KMS-11 (cell line): Measurements from ENCODE around the gene ATG13.

Experiments used
- H2AFZ ChIP-seq: fragments of 200-600 bp; sonication (generic); 2 replicates; pipeline ENCODE4 v1.6.1; 2016; ENCODE audit warnings: antibody characterized with exemption, mixed run types, low read depth
- H3K27ac ChIP-seq: fragments of 200-600 bp; sonication (generic); 2 replicates; pipeline ENCODE4 v1.6.1; 2016; ENCODE audit warnings: mild to moderate bottlenecking, mixed run types
- H3K27me3 ChIP-seq: fragments of 200-600 bp; sonication (generic); 2 replicates; pipeline ENCODE4 v1.6.1; 2017; ENCODE audit warnings: mild to moderate bottlenecking, low read depth, mixed run types, moderate library complexity; ENCODE audit not compliant: insufficient read depth
- H3K36me3 ChIP-seq: fragments of 200-600 bp; sonication (generic); 2 replicates; pipeline ENCODE4 v1.6.1; 2017; ENCODE audit warnings: mild to moderate bottlenecking, mixed run types; ENCODE audit not compliant: insufficient read depth
- H3K4me1 ChIP-seq: fragments of 200-600 bp; sonication (generic); 2 replicates; pipeline ENCODE4 v1.6.1; 2016; ENCODE audit warnings: mild to moderate bottlenecking, low read depth, mixed run types; ENCODE audit not compliant: poor library complexity, severe bottlenecking
- H3K4me2 ChIP-seq: fragments of 200-600 bp; sonication (generic); 2 replicates; pipeline ENCODE4 v1.7.0; 2016; ENCODE audit warnings: mild to moderate bottlenecking, mixed run types
- H3K4me3 ChIP-seq: fragments of 200-600 bp; sonication (generic); IDR thresholded peaks from 2 replicates; pipeline ENCODE4 v1.6.1; 2017; ENCODE audit warnings: low read depth, low read length, mixed read lengths; ENCODE audit not compliant: insufficient read depth
- H3K79me2 ChIP-seq: fragments of 200-600 bp; sonication (generic); 2 replicates; pipeline ENCODE4 v1.6.1; 2016; ENCODE audit warnings: low read depth, mixed run types; ENCODE audit not compliant: insufficient read depth
- H3K9ac ChIP-seq: fragments of 200-600 bp; sonication (generic); 2 replicates; pipeline ENCODE4 v1.6.1; 2016; ENCODE audit warnings: mild to moderate bottlenecking, mixed run types
- H4K20me1 ChIP-seq: fragments of 200-600 bp; sonication (generic); 2 replicates; pipeline ENCODE4 v1.6.1; 2016; ENCODE audit warnings: mild to moderate bottlenecking, mixed run types; ENCODE audit not compliant: insufficient read depth
- TF ChIP-seq, protein P1 (sequence below): fragments of 200-600 bp; sonication (generic); conservative IDR thresholded peaks from 2 replicates; pipeline ENCODE4 v1.6.1; 2017; ENCODE audit warnings: low read depth, mild to moderate bottlenecking, antibody characterized with exemption, low read length, moderate library complexity, mixed read lengths

ATG13 gene

DNA sequence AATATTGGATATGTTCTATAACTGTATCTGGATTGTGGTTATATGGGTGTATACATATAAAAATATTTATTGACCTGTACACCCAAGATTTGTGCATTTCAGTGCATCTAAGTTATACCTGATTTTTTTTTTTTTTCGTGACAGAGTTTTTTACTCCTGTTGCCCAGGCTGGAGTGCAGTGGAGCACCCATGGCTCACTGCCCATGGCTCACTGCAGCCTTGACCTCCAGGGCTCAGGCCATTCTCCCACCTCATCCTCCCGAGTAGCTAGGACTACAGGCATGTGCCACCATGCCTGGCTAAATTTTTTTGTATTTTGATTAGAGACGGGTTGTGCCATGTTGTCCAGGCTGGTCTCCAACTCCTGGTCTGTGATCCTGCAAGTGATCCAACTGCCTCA lies 24.3 kb downstream of the ATG13 start:
- no peaks in the 10 kb centered on the region for H3K36me3 ChIP-seq

DNA sequence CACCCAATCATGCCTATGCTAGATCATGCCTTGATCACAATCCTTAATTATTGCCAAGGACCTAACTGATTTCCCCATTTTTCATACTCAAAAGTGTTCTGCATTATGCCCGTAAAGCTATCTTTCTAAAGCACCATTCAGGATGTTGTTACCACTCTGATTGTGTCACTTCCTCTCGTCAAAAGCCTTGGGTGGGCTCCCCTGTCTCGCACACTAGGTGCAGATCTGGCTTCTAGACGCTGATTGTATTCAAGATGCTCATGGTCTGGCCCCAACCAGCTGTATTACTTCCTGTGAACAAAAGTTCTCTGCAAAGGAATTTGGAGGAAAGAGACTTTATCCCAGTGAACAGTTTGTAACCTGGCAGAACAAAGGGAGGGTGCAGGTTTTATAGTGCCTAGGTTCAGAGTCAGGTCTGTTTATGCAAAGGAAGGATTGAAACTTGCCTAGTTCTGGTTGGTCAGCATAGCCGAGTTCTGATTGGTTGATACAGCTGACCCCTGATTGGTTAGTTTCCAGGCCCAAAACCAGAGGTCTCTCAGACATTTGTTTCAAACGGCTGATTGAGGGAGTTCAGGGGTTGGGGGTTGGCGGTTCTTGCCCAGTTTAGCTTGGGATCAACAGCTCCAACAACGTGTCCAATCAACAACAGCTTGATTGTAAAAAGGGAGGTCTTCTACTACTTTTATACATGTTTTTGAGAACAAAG lies 25.4 kb downstream of the ATG13 start:
- Histone ChIP-seq H3K27ac (no peak overlapping the region), H2AFZ (no peak overlapping the region), H3K4me1 (peaks cover 8% of the 10 kb centered on the region), H3K9ac (no peak overlapping the region), H3K27me3 (no peaks in the 10 kb centered on the region), H4K20me1 (no peaks in the 10 kb centered on the region), H3K4me3 (no peak overlapping the region), H3K79me2 (no peaks in the 10 kb centered on the region), H3K36me3 (no peaks in the 10 kb centered on the region), H3K4me2 (no peak overlapping the region)
- TF ChIP-seq, protein P1, sequence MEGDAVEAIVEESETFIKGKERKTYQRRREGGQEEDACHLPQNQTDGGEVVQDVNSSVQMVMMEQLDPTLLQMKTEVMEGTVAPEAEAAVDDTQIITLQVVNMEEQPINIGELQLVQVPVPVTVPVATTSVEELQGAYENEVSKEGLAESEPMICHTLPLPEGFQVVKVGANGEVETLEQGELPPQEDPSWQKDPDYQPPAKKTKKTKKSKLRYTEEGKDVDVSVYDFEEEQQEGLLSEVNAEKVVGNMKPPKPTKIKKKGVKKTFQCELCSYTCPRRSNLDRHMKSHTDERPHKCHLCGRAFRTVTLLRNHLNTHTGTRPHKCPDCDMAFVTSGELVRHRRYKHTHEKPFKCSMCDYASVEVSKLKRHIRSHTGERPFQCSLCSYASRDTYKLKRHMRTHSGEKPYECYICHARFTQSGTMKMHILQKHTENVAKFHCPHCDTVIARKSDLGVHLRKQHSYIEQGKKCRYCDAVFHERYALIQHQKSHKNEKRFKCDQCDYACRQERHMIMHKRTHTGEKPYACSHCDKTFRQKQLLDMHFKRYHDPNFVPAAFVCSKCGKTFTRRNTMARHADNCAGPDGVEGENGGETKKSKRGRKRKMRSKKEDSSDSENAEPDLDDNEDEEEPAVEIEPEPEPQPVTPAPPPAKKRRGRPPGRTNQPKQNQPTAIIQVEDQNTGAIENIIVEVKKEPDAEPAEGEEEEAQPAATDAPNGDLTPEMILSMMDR: no peak

More for the DNA sequence above, 24.3 kb downstream of the ATG13 start:
- TF ChIP-seq, protein P1: no peak
- peaks cover 8% of the 10 kb centered on the region for H3K4me1 ChIP-seq
- no peak overlapping the region for H3K9ac ChIP-seq
- no peak overlapping the region for H3K4me2 ChIP-seq
- no peaks in the 10 kb centered on the region for H3K27me3 ChIP-seq
- no peaks in the 10 kb centered on the region for H4K20me1 ChIP-seq
- H3K27ac ChIP-seq: no peak overlapping the region
- no peak overlapping the region for H3K4me3 ChIP-seq
- no peak overlapping the region for H2AFZ ChIP-seq
- H3K79me2 ChIP-seq: no peaks in the 10 kb centered on the region

DNA sequence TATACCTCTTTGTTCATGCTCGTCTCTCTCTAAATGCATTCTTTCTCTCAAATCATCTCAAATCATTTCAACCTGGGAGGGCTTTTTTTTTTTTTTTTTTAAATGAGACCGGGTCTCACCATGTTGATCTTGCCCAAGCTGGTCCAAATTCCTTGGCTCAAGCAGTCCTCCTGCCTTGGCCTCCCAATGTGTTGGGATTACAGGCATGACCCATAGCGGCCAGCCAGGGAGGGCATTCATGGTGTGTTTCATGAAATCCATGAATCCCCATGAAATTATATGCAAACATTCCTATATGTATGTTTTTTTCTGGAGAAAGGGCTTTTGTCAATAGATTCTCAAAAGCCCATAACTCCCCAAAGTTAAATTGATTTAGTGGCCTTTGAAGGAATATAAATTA lies 26.2 kb downstream of the ATG13 start:
- H4K20me1 ChIP-seq: no peaks in the 10 kb centered on the region
- no peak overlapping the region for H3K4me3 ChIP-seq
- H3K79me2 ChIP-seq: no peaks in the 10 kb centered on the region
- no peak overlapping the region for H3K27ac ChIP-seq
- H3K4me1 ChIP-seq: peaks cover 8% of the 10 kb centered on the region
- no peak overlapping the region for H2AFZ ChIP-seq
- H3K4me2 ChIP-seq: no peak overlapping the region
- no peaks in the 10 kb centered on the region for H3K36me3 ChIP-seq
- no peak overlapping the region for H3K9ac ChIP-seq
- TF ChIP-seq, protein P1: no peak
- H3K27me3 ChIP-seq: no peaks in the 10 kb centered on the region

DNA sequence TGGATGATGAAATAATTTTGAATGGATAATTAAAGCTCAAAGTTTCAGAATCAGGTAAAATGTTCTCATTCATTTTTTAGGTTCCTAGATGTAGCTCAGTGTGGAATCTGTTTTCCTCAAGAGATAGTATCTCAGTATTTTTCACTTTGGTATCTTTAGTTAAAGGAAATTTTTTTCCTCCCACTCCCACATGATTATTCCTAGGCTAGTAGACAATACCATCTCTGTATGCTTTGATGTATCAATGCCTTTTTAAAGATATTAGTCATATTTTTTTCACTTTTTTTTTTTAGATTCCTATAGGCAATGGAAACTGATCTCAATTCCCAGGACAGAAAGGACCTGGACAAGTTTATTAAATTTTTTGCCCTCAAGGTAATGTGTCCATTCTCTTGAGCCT lies 26.6 kb downstream of the ATG13 start:
- Histone ChIP-seq H3K4me1 (peaks cover 6% of the 10 kb centered on the region), H3K27me3 (no peaks in the 10 kb centered on the region), H3K9ac (no peak overlapping the region), H3K4me2 (no peak overlapping the region), H3K36me3 (no peaks in the 10 kb centered on the region), H3K4me3 (no peak overlapping the region), H4K20me1 (no peaks in the 10 kb centered on the region), H3K79me2 (no peaks in the 10 kb centered on the region), H3K27ac (no peak overlapping the region), H2AFZ (no peak overlapping the region)
- TF ChIP-seq, protein P1: no peak
